Middle frontal gyrus (tissue), 1 donor: Measurements from ENCODE around the gene SPAG16.

ENCODE experiments used
- DNase-seq: peaks from one replicate; pipeline ENCODE4 v3.0.0-alpha.2; 2015; ENCODE audit warnings: low spot score; ENCODE audit errors: extremely low spot score

Gene SPAG16

DNA sequence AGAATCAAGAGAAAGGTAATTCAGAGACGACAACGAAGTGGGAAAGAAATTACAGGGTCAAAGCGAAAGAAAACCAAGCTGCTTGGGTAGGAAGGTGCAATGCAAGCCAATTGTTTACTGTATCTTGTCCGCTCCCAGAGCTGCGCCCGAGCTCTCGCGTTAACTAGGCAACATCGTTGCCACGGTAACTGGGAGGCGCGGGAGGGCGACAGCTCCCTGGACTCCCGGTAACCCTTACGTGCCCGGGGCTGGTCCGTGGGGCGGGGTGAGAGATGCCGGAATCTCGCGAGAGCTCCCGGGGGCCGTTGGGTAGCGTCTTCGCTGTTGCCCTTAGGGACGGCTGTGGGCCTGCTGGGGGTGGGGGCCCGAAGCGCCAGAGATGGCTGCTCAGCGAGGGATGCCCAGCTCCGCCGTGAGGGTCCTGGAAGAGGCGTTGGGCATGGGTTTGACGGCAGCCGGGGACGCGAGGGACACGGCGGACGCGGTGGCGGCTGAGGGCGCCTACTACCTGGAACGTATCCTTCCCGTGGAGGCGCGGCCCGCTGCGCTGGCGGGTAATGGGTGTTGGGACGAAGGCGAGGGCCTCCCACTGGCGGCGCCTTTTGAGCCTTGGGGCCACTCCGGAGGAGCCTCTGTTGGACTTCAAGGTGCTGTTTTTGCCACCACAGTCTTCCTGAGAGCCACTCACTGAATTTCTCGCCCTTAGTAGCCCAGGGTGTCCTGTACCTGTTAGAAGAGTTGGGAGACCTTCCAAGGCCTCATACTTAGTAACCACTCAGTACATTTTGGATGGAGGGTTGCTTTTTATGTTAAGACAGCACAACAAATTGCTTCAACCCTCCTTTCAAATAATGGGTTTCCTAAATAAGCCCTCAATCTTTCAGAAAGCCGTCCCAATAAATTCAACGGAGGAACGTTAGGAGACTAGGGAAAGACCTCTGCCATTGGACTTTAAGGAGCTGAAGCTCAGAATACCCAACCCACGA is at the start of gene SPAG16:
Gene SPAG16, plus strand, starts transcription at position 360 of the 986 bp plus-strand sequence.
- peak; percentile 93 for DNase-seq

DNA sequence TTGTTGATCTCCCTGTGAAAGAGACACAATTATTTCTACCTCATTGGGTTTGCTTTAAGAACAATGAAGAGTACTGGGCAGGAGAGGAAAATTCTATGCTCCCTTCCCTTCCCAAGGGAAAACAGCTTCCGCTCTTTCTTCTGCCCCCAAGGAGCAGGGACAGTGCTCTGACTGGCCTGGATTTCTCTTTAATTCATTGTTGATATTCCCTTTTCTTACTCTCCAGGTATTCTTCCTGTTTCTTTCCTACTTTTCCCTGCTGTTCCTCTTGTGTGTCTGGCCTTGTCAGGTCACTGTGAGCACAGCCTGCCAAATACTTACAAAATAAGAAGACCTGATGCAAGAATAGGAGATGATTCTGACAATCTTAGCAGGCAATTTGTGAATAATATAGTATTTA is 49.6 kb upstream of the SPAG16 start:
- DNase-seq: no peak

DNA sequence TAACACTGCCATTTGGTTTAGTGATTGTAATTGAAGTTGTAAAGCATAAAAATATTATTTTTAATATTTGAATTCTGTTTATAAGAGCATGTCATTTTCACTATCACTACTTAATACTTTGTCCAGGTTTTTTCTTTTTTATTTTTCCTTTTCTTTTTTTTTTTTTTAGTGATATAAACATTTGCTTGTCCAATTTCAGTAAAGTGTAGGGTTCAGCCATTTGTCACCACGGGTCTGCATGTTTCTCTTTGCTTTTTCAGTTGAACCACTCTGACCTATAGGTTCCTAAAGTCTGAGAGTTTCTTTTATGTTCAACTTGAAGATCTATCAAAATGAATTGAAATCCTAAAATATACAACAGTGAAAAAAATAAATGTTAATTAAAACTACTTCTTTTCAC is 48.5 kb upstream of the SPAG16 start:
- DNase-seq: no peak

DNA sequence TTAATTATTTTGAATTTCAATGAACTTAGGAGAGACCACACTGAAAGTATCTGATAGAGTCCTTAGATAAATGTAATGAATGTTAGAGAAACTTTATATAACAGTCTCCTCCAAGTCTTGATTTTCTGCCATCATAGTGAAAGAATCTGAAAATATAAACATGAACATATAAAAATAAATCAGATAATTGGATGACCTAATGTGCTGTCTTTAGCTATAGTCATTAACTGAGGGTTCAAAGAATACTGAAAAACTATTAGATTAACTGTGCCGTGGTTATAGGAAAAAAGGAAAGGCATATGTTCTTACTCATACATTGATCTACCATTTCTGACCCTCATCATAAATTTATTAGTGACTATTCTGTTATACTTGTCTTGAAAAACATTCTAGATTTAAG is 47.0 kb upstream of the SPAG16 start:
- no peak for DNase-seq

DNA sequence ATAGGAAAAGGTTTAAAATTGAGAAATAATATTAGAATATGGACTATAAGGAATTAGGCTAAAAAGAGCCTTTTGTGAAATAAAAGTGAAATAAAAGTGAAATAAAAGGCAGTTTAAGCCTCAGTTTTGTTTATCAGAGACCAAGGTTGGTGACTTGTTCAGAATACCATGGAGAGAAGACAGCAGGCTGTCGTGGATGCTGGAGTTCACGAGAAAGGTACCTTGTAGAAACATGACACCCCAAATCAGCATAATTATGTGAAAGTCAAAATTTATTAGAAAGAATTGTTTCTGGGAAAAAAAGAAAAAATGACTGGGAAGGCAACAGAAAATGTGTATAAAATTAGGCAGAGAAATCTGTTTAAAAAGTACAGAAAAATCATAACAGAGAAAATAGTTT is 46.5 kb upstream of the SPAG16 start:
- no peak for DNase-seq

DNA sequence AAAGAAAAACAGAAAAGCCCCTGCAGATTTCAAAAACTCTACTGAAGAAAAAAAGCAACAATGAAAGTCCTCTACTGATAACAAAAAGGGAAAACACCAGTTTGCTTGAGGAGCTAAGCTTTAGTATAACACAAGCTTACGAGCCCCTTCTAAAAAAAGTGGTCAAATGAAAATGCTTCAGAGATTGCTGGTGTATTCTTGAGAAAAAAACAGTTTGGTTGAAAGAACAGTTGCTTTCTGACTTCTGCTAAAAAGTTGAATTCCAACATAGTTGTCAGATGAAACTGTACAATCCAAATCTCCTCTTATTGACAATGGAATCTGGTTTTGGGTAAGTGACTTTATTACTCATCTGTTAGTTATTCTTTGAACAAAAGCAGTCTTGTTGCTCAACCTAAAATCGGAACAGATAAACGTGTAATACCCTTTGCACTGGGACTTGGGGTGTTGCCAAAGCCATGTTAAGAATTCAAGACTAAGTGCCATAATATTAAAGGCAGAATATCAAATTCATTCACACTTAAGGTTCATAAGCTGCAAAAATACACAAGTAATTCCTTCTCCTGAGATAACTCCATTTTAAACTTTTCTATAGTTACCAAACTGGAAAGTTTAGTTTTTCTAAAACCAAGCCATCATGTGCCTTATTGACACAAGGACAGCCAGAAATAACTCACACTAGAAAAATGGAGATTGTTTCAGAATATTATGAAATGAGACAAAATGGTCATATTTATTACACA is 45.3 kb upstream of the SPAG16 start:
- DNase-seq: no peak

DNA sequence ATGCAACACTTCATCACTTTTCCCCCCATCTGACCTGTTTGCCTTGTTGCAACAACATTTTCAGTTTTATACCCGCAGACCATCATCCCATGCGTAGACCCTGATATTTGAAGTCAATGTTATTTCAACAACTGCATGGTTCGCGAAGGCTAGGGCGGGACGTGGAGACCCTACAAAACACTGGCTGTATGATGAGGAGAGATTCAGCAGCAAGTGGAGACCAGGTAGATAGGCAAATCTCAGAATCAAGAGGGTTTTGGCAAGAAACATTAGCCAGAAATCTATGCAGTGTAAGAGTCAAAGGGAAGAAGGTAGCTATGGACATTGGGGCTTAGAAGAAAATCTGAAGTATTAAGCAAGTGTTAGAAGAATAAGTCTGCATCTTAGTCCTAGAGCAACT is 42.4 kb upstream of the SPAG16 start:
- DNase-seq: no peak

DNA sequence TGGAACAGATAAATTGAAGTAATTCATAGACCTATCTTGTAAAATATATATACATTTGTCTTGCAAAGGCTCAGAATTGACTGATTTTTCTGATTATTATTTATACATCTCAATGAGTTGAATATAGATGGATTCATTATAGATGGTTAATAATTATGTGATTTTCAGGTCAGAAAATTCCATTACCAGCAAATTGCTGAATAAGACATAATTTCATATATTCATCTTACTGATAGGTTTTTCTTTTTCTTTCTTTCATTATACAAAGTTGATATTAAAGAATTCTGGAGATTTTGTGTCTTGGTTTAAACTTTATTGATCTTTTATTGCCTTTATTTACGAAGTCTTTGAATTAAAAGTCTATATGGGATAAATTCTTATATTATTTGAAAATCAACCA is 41.6 kb upstream of the SPAG16 start:
- no peak for DNase-seq

DNA sequence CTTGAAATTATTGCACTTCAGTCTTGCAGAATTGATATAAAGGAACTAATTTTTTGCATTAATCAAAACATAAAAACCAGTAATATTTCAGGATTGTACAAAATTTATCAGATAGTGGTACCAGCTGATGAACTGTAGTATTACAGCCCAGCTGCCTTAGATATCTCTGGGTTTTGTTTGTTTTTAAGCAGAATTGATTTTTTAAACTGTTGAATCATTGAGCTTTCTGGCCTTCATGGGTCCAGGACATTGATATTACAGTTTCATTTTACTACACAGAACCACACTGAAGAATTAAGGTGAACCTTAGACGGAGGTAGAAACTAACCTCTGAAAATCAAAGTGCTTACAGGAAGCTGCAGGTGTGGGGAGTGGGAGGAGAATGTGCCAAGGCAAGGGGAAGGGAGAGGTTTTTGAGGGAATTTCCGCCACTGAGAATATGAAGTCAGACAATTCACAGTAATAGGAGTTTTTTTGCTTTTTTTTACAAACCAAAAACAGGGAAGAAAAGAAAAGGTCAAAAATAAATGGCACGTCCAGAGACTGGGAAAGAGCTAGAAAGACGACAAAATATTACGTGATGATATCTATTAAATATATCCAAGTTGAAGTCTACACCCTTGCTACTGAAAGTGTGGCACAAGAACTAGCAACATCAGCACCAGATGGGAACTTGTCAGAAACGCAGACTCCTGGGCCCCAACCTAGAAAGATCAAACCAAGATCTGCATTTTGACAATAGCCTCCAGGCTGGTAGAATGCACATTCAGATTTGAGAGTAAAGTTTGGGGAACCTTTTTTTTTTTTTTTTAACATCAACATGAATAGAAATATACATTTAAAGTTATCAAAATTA is 40.8 kb upstream of the SPAG16 start:
- DNase-seq: no peak

DNA sequence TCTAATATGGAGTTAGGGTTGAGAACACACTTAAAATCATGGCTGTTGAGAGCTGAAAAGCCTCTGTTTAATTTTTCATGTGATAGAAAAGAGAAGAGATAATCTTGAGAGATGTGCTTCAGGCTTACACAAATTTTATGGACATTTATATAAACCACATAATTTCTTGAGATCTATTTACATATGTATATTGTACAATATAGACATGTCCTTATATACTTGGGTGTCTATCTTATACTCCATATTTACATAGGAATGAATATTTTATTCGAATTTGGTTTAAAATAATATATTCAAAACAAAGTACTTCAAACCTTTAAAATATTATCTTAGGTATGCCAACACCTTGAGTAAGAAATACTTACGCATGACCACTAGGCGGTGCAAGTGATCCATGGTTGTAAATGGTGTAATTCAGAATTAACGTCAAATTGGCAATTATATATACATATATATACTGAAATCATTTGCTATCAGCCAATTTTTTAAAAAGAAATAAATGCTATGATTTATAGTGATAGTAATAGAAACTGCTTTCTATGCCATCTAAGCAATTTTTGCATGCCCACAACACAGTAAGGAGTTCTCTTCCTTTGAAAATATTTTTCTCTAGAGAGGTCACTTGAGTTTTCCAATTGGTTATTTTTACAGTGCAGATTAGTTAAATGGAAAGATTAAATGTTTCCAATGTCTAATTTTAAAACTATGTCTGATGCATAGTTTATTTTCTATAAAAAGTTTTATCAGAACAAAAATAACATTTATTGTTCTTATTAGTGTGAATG is 37.6 kb upstream of the SPAG16 start:
- DNase-seq: no peak

DNA sequence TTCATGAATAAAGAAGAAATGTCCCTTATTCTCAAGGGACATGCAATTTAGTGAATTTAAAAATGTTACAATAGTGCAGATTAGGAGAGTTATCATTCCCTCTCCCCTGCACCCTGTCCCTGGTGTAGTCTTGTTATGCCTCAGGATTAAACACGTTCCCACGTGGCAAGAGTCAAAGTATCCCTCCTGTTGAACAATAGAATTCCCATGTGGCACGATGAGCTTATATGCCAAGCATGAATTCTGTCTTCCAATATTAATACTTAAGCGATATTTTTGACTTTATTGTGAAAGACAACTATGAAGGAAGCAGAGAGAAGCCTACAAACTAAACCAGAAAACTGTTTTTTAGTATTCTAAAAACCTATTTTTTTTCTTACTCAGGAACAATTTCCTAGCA is 36.7 kb upstream of the SPAG16 start:
- no peak for DNase-seq

DNA sequence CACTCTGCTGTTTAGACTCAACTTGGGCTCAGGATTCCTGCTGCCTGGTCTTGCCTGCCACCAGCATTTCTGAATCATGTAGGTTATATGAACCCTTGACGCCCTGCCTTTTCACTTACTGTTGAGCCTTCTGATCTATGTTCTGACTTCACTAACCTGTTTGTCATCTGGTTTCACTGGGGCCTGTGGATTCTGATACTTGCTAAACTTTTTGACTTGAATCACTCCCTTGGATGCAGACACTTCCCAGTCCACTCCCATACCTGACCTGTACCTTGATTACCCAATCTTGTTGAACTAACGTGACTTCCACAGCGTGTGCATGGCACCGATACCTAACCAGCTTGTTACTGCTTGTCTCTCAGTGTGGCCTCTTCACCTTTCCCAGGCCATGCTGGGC is 35.6 kb upstream of the SPAG16 start:
- DNase-seq: no peak

DNA sequence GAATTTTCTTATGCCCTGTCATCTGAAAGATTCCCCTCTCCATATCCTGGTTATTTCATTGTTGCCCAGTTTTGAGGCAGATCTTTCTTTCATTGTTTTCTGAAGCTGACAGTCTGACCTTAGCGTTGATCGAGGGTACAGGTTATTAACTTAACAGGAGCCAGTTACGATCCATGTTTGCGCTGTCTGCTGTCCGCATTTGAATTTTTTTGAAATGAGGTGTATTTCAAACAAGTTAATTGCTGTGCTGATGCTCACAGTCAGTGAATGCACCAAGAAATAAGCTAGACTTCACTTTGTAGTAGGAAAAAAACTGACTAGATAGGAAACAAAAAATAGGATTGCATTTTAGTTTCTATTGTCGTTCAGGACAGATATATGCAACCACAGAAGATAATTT is 34.8 kb upstream of the SPAG16 start:
- no peak for DNase-seq

DNA sequence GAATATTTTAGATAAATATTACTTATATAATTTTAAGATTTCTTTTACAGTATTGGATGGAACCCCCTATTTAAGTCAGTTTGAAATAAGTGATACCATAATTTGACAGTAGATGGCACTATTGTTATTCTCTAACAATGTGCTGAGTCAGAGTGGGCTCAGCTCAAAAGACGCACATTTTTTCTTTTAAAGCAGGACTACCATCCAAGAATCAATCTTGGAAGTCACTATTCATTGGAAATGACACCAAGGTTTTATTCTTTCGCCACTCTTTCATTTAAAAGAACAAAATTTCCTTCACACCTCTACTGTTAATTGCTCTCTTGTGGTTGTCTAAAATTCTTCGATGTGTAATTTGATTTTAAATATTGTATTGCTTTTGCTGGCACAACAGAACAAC is 32.6 kb upstream of the SPAG16 start:
- DNase-seq: peak; percentile 54

DNA sequence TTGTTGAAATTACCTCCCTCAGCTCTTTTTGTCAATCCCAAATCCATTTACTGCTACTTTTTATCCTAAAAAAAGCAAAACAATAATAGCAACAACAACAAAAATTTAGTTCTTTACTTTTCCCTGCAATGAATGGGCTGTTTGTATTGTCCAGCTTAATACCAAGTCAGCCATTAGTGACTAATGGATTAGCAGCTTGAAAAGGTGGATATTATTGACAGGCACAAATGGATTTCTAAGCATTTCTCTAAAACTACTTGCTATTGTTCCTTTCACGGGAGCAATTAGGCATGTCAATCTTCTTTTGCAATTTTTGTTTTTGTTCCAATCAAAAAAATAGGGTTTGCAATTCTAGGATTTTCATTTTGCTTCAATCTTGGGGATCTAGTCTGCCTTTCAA is 32.1 kb upstream of the SPAG16 start:
- no peak for DNase-seq

DNA sequence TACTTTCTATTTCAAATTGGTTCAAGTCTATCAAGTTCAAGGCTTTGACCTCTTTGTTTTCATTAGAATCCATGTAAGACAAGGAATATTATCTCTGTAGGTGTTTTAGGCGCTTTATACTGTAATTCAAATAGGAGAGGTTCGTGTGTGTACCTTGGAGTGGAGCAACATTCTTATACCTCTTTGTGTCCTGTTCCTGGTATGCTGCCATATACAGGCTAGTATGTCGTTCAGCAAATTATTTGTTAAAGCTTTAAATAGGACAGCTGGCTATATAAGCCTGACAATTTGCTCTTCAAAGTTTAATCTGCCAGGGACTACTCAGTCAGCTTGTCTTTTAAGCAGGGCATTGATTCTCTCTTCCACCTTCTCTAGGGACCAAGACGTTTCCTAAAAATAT is 31.1 kb upstream of the SPAG16 start:
- DNase-seq: no peak

DNA sequence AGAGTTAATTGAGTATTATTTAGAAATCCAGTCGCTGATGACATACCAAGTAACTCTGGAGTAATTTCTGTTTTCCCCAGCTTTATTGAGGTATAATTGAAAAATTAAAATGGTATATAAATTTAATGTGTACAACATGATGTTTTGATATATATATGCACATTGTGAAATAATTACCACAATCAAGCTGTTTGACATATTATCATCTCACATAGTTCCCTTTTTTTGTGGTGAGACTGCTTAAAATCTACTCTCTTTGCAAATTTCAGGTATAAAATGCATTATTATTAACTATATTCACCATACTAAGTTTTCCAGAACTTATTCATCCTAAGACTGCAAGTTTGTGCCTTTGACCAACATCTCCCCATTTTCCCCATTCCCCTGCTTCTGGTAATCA is 25.0 kb upstream of the SPAG16 start:
- DNase-seq: no peak

DNA sequence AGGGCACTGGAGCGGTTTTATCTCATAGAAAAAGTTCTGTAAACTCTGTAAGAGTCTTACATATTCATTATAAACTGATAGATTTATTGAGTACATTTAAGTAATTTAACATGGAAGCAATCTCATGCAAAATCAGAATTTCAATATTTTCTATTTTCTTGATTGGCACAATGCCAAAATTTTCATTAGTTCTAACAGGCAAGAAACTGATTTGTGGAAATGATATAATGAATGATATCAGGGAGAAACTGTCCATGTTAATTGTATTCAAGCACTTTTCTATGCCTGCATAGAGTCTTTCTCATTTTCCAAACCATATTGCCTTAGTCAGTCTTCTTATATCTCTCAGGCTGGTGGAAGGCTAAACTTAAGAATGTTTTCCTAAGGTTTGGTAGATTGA is 23.0 kb upstream of the SPAG16 start:
- DNase-seq: no peak

DNA sequence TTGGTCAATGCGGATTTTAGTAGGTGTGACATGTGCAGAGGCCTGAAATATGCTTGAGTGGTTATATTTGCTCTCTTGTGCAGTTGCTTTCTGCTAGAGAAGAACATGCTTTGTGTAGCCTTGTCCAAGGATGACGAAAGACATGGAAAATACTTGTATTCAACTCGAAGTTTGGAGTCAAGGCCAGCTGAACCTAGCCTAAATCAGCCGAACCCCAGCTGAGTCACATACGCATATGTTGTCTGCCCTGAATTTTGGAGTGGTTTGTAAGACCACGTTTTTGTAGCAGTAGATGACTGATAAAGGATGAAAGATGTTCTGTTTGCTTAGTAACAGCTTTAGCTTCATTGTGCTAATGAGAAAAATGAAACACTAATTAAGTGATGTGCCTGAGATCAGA is 22.5 kb upstream of the SPAG16 start:
- no peak for DNase-seq

DNA sequence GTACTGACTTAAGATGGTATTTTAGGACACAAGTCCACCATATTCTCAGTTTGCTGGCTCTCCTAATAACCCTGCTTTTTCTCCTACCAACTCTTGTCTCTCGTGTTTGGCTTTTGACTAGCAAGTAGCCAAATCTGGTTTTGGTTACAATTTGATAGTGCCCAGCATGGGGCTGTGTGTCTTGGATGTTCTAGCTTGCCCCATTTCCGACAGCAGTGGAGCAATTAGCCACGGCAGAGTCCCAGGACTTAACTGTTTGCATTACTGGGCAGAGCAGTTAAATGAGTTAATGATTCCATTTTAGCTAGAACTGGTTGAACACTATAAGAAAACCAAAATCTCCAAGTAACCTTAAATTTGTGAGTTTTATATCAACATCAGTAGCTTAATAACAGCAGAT is 18.6 kb upstream of the SPAG16 start:
- DNase-seq: no peak

DNA sequence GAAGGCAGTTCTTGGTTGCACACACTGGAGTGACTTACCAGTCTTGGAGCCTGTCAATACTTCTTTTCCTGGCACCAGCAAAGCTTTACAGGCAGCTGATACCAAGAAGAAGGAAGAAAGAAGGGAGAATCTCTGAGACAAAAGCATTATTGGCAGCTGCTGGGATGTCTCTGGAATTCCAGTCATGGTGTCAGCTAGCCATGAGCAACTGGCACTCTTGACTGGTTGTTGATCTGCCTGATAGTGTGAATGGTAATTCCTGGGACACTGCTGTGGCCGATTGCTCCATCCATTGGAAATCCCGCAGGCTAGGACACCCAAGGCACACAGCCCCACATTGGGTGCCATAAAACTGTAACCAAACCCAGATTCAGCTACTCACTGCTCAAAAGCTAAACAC is 17.8 kb upstream of the SPAG16 start:
- no peak for DNase-seq
